Upper lobe of right lung (tissue), 1 donor: ENCODE results near the gene PXDC1. TPM values are rescaled to one million over a fixed set of nuclear protein-coding genes. Genes with fewer than 3 reads are reported as not detected.
A peak's percentile ranks its signal among the peaks of the same experiment; 100 is the strongest.

ENCODE experiments used
- ATAC-seq: fragments of 200-7000 bp; cut with Tn5 transposase; one replicate; pipeline ENCODE4 v1.9.1; 2020; ENCODE audit warnings: mild to moderate bottlenecking, moderate library complexity
- DNase-seq: peaks from one replicate; pipeline ENCODE4 v3.0.0-alpha.2; 2020
- H3K27ac ChIP-seq: fragments of 200-600 bp; one replicate; pipeline ENCODE4 v1.8.0; 2022
- H3K27me3 ChIP-seq: fragments of 200-600 bp; one replicate; pipeline ENCODE4 v1.8.0; 2022; ENCODE audit warnings: mild to moderate bottlenecking
- H3K36me3 ChIP-seq: fragments of 200-600 bp; one replicate; pipeline ENCODE4 v1.8.0; 2022
- H3K4me1 ChIP-seq: fragments of 200-600 bp; one replicate; pipeline ENCODE4 v1.8.0; 2022
- H3K4me3 ChIP-seq: fragments of 200-600 bp; one replicate; pipeline ENCODE4 v1.8.0; 2022; ENCODE audit warnings: mild to moderate bottlenecking
- H3K9me3 ChIP-seq: fragments of 200-600 bp; one replicate; pipeline ENCODE4 v1.8.0; 2022
- CTCF ChIP-seq: fragments of 200-600 bp; IDR thresholded peaks from one replicate; pipeline ENCODE4 v1.8.0; 2022; ENCODE audit warnings: antibody characterized with exemption
- intact Hi-C: fragments of 100-400 bp; cut with DNase I; formaldehyde crosslinking; loops from one replicate; pipeline ENCODE4 v1.11.0; 2022
- total RNA-seq: library from RNA; stranded (reverse); fragmentation: NEBNext Ultra II Directional; extraction: Animal tissue kit (Norgen Biotek cat#: 25700); gene quantifications from one replicate; pipeline ENCODE4 v1.2.1, GENCODE V29; 2021
- donor health status: DM: no; HTN: yes; CAD: no; lungs with severe emphysema.

PXDC1 gene
- total RNA-seq, 1 donor from 2014 or later, result 70.8 TPM

- intact Hi-C loops, result no loop called here
- DNase-seq, result no peak
- H3K27ac ChIP-seq, result peak overlapping the region; percentile 47
- no peaks in the 10 kb centered on the region for H3K27me3 ChIP-seq
- peaks cover 35% of the 10 kb centered on the region for H3K4me1 ChIP-seq
- H3K36me3 ChIP-seq, result no peaks in the 10 kb centered on the region
- H3K9me3 ChIP-seq, result no peaks in the 10 kb centered on the region
- no peak for ATAC-seq
- no peak overlapping the region for H3K4me3 ChIP-seq
- no peak for TF ChIP-seq CTCF
These were observed 45.9 kb upstream of the PXDC1 start for GRCh38 chr6:3797231-3798054.

GRCh38 chr6:3796719-3797041, 45.2 kb upstream of the PXDC1 start:
- no peak overlapping the region for H3K4me3 ChIP-seq
- H3K9me3 ChIP-seq, result no peaks in the 10 kb centered on the region
- H3K4me1 ChIP-seq, result peaks cover 35% of the 10 kb centered on the region
- no peak for TF ChIP-seq CTCF
- no peaks in the 10 kb centered on the region for H3K36me3 ChIP-seq
- DNase-seq (no peak), ATAC-seq (no peak)
- no peaks in the 10 kb centered on the region for H3K27me3 ChIP-seq
- H3K27ac ChIP-seq, result peak overlapping the region; percentile 24
- intact Hi-C loops, result no loop called here

GRCh38 chr6:3795836-3796718, 44.6 kb upstream of the PXDC1 start:
- H3K27ac ChIP-seq, result peak overlapping the region; percentile 70
- H3K27me3 ChIP-seq, result no peaks in the 10 kb centered on the region
- no peak overlapping the region for H3K4me3 ChIP-seq
- DNase-seq (no peak), ATAC-seq (peak; percentile 7)
- TF ChIP-seq CTCF, result no peak
- H3K9me3 ChIP-seq, result no peaks in the 10 kb centered on the region
- intact Hi-C loops, result no loop called here
- peaks cover 35% of the 10 kb centered on the region for H3K4me1 ChIP-seq
- H3K36me3 ChIP-seq, result no peaks in the 10 kb centered on the region

GRCh38 chr6:3794092-3794491, 42.6 kb upstream of the PXDC1 start:
- Histone ChIP-seq H3K4me3 (no peak overlapping the region), H3K27ac (no peak overlapping the region), H3K9me3 (no peaks in the 10 kb centered on the region), H3K36me3 (no peaks in the 10 kb centered on the region), H3K4me1 (peaks cover 32% of the 10 kb centered on the region), H3K27me3 (no peaks in the 10 kb centered on the region)
- DNase-seq (no peak), ATAC-seq (no peak)
- intact Hi-C loops, result no loop called here
- TF ChIP-seq CTCF, result no peak

- H3K4me1 ChIP-seq, result peaks cover 26% of the 10 kb centered on the region
- H3K27me3 ChIP-seq, result no peaks in the 10 kb centered on the region
- ATAC-seq, result no peak
- intact Hi-C loops, result no loop called here
- no peak overlapping the region for H3K4me3 ChIP-seq
- H3K27ac ChIP-seq, result no peak overlapping the region
- no peak for DNase-seq
- H3K9me3 ChIP-seq, result no peaks in the 10 kb centered on the region
- H3K36me3 ChIP-seq, result no peaks in the 10 kb centered on the region
- no peak for TF ChIP-seq CTCF
These were observed 42.0 kb upstream of the PXDC1 start for GRCh38 chr6:3793545-3793944.
